ENCODE results near the gene IL12RB1. TPM values are rescaled to one million over a fixed set of nuclear protein-coding genes. Genes with fewer than 3 reads are reported as not detected.

The IL12RB1 gene
- total RNA-seq, 1 donor from 2014 or later = not detected

DNA sequence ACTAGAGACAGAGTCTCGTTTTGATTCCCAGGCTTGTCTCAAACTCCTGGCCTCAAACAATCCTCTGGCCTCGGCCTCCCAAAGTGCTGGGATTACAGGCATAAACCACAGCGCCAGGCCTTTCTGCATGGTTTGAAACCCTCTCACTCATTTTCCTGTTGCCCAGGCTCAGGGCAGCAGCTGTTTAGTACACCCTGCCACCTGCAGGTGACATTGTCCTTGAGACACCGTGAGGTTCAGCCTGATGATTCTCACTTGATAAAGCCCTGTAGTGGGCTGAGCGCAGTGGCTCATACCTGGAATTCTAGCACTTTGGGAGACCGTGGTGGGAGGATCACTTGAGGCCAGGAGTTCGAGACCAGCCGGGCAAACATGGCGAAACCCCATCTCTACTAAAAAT, 12.5 kb downstream of the IL12RB1 start:
- Histone ChIP-seq H3K27me3 (no peaks in the 10 kb centered on the region), H3K4me2 (no peak overlapping the region), H3F3A (ENCODE audit: low read depth) (no peaks in the 10 kb centered on the region), H3K27ac (no peak overlapping the region), H3K4me3 (no peak overlapping the region), H4K20me1 (ENCODE audit: low read depth) (no peaks in the 10 kb centered on the region), H3K9ac (no peak overlapping the region), H3K4me1 (no peaks in the 10 kb centered on the region), H2AFZ (replicated peaks) (no peak overlapping the region), H3K79me2 (ENCODE audit: low read depth) (no peaks in the 10 kb centered on the region), H3K36me3 (no peaks in the 10 kb centered on the region), H3K9me3 (ENCODE audit: low read depth) (no peaks in the 10 kb centered on the region)
- peaks cover 10% of the 10 kb centered on the region for H3K27me3 Mint-ChIP-seq (ENCODE audit: insufficient read depth, low read depth)
- H3K9me3 Mint-ChIP-seq = no peaks in the 10 kb centered on the region
- no peaks in the 10 kb centered on the region for H3K36me3 Mint-ChIP-seq
- no peaks in the 10 kb centered on the region for H3K4me1 Mint-ChIP-seq
- no peak for DNase-seq (ENCODE audit: low spot score)
- TF ChIP-seq EZH2phosphoT487 (IDR thresholded peaks at IDR 0.05) (no peak), EZH2 (IDR thresholded peaks at IDR 0.05) (no peak)
- TF ChIP-seq, protein P1, sequence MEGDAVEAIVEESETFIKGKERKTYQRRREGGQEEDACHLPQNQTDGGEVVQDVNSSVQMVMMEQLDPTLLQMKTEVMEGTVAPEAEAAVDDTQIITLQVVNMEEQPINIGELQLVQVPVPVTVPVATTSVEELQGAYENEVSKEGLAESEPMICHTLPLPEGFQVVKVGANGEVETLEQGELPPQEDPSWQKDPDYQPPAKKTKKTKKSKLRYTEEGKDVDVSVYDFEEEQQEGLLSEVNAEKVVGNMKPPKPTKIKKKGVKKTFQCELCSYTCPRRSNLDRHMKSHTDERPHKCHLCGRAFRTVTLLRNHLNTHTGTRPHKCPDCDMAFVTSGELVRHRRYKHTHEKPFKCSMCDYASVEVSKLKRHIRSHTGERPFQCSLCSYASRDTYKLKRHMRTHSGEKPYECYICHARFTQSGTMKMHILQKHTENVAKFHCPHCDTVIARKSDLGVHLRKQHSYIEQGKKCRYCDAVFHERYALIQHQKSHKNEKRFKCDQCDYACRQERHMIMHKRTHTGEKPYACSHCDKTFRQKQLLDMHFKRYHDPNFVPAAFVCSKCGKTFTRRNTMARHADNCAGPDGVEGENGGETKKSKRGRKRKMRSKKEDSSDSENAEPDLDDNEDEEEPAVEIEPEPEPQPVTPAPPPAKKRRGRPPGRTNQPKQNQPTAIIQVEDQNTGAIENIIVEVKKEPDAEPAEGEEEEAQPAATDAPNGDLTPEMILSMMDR (IDR thresholded peaks at IDR 0.05) = no peak
- peak overlapping the region; percentile 81 for H3K27ac Mint-ChIP-seq
- no peak overlapping the region for H3K4me3 Mint-ChIP-seq

DNA sequence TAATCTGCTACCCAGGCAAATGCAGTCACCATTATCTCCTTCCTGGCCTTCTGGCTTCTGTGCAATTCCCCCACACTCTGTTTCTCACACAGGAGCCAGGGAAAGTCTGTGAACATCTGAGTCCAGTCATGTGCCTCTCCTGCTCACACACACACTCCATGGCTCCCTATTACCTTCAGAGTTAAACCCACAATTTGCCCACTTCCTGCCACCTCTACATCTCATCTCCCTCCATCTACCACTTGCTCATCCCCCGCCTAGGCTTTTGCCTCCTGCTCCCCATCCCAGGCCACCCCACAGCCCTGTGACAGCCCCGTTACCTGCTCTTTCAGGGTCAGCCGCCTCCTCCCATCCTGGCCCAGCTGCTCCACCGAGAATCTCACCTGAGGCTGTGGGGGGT, 13.5 kb downstream of the IL12RB1 start:
- H3K36me3 Mint-ChIP-seq = no peaks in the 10 kb centered on the region
- no peaks in the 10 kb centered on the region for H3K9me3 Mint-ChIP-seq
- no peaks in the 10 kb centered on the region for H3K79me2 ChIP-seq (ENCODE audit: low read depth)
- no peak for DNase-seq (ENCODE audit: low spot score)
- H3K36me3 ChIP-seq = no peaks in the 10 kb centered on the region
- H4K20me1 ChIP-seq (ENCODE audit: low read depth) = no peaks in the 10 kb centered on the region
- H3K4me3 ChIP-seq = no peak overlapping the region
- no peak overlapping the region for H3K27ac ChIP-seq
- no peaks in the 10 kb centered on the region for H3K4me1 ChIP-seq
- H3K27me3 Mint-ChIP-seq (ENCODE audit: insufficient read depth, low read depth) = peaks cover 10% of the 10 kb centered on the region
- H3K4me2 ChIP-seq = no peak overlapping the region
- H2AFZ ChIP-seq (replicated peaks) = no peak overlapping the region
- no peak overlapping the region for H3K4me3 Mint-ChIP-seq
- no peaks in the 10 kb centered on the region for H3K4me1 Mint-ChIP-seq
- TF ChIP-seq EZH2 (IDR thresholded peaks at IDR 0.05) = no peak
- TF ChIP-seq EZH2phosphoT487 (IDR thresholded peaks at IDR 0.05) = no peak
- TF ChIP-seq, protein P1 (IDR thresholded peaks at IDR 0.05) = no peak
- no peak overlapping the region for H3K9ac ChIP-seq
- H3F3A ChIP-seq (ENCODE audit: low read depth) = no peaks in the 10 kb centered on the region
- H3K27me3 ChIP-seq = no peaks in the 10 kb centered on the region
- H3K9me3 ChIP-seq (ENCODE audit: low read depth) = no peaks in the 10 kb centered on the region
- no peak overlapping the region for H3K27ac Mint-ChIP-seq

DNA sequence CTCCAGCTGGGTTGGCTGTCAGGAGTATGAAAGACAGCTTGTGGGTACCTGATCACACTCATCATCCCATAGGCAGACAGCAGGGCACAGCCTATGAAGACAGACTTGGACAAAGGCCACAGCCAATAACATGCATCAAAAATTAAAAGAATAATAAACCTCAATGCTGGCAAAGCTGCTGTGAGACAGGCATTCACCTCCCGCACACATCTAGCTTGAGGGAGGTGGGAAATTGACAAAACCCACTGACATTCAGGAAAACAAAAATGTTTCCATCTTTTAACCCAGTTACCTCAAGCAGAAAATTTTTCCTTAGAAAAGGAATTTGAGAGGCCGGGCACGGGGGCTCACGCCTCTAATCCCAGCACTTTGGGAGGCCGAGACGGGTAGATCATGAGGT, 14.4 kb downstream of the IL12RB1 start:
- H3K4me1 Mint-ChIP-seq = no peaks in the 10 kb centered on the region
- no peak for DNase-seq (ENCODE audit: low spot score)
- TF ChIP-seq, protein P1 (IDR thresholded peaks at IDR 0.05) = no peak
- TF ChIP-seq EZH2 (IDR thresholded peaks at IDR 0.05) = no peak
- TF ChIP-seq EZH2phosphoT487 (IDR thresholded peaks at IDR 0.05) = no peak

More for the DNA sequence above, 14.4 kb downstream of the IL12RB1 start:
- Histone ChIP-seq H3F3A (ENCODE audit: low read depth) (no peaks in the 10 kb centered on the region), H2AFZ (replicated peaks) (no peak overlapping the region), H3K4me2 (no peak overlapping the region), H3K9me3 (ENCODE audit: low read depth) (no peaks in the 10 kb centered on the region), H3K36me3 (no peaks in the 10 kb centered on the region), H4K20me1 (ENCODE audit: low read depth) (no peaks in the 10 kb centered on the region), H3K27me3 (no peaks in the 10 kb centered on the region), H3K4me1 (no peaks in the 10 kb centered on the region), H3K27ac (no peak overlapping the region), H3K9ac (no peak overlapping the region), H3K79me2 (ENCODE audit: low read depth) (no peaks in the 10 kb centered on the region), H3K4me3 (no peak overlapping the region)
- no peak overlapping the region for H3K27ac Mint-ChIP-seq
- no peaks in the 10 kb centered on the region for H3K9me3 Mint-ChIP-seq
- no peak overlapping the region for H3K4me3 Mint-ChIP-seq
- H3K27me3 Mint-ChIP-seq (ENCODE audit: insufficient read depth, low read depth) = peaks cover 10% of the 10 kb centered on the region
- H3K36me3 Mint-ChIP-seq = no peaks in the 10 kb centered on the region
